HCT116 (cell line): ENCODE data around the gene NSMCE4A. TPM values are rescaled to one million over a fixed set of nuclear protein-coding genes. Genes with fewer than 3 reads are reported as not detected.
"Not testable (repeated sequence)": the region's sequence is repeated elsewhere in the genome, so short reads cannot be mapped to it uniquely, and the experiment has no call there.

Experiments
- ATAC-seq: fragments of 200-7000 bp; cut with Tn5 transposase; 2 replicates; pipeline ENCODE4 v1.9.1; 2020; ENCODE audit warnings: mild to moderate bottlenecking, moderate library complexity
- BruUV-seq: library from RNA; stranded (reverse); fragments of 400-500 nt; replicated peaks from 2 replicates; lab custom pipeline; 2021; lab: Mats Ljungman, UMichigan
- CTCF ChIA-PET: fragments of 300-600 bp; sonication (Branson Sonifier 250); formaldehyde crosslinking; loops from one replicate; lab custom pipeline; 2021; ENCODE audit warnings: antibody characterized with exemption; lab: Charles Lee
- POLR2A ChIA-PET: fragments of 300-600, 350-600 bp; sonication (Branson Sonifier 250); formaldehyde crosslinking; loops from one replicate; lab custom pipeline; 2021; ENCODE audit warnings: antibody characterized with exemption; lab: Charles Lee
- RAD21 ChIA-PET, 2 experiments: fragments of 300-600 bp; sonication (Branson Sonifier 250); formaldehyde crosslinking; loops; one replicate each; lab custom pipeline; 2023; ENCODE audit warnings: low total read pairs in 2 of 2; ENCODE audit not compliant: uncharacterized antibody in 2 of 2, unreplicated experiment in 2 of 2, low non-redundant PET in 1 of 2; lab: Charles Lee
- DNase-seq: peaks from one replicate; pipeline ENCODE4 v3.0.0-alpha.2; 2010; ENCODE audit warnings: low read depth, low spot score
- H2AFZ ChIP-seq: fragments of 200-600 bp; shearing (Covaris generic), sonication (generic); 2 replicates; pipeline ENCODE4 v1.6.1; 2017; ENCODE audit warnings: low read depth, mixed run types, mixed read lengths, antibody characterized with exemption, low read length; ENCODE audit not compliant: poor library complexity, severe bottlenecking
- H3K27ac ChIP-seq: 2 replicates; pipeline ENCODE4 v1.5.1; 2012; ENCODE audit warnings: low read depth, low read length
- H3K27me3 ChIP-seq: fragments of 200-600 bp; sonication (generic); 2 replicates; pipeline ENCODE4 v1.6.1; 2016; ENCODE audit warnings: mixed run types, low read length, mixed read lengths; ENCODE audit not compliant: insufficient read depth
- H3K36me3 ChIP-seq, 2 experiments: fragments of 200-500 bp in 1 of 2; fragments of 200-600 bp in 1 of 2; sonication (Bioruptor generic) in 1 of 2; sonication (generic) in 1 of 2; 2 replicates each; pipeline versions ENCODE4 v1.5.1 to v1.6.1; 2014 to 2016; ENCODE audit warnings: low read length in 2 of 2, inconsistent platforms in 1 of 2, mixed read lengths in 1 of 2, mixed run types in 1 of 2; ENCODE audit not compliant: insufficient read depth in 2 of 2, control insufficient read depth in 1 of 2
- H3K4me1 ChIP-seq, 2 experiments: fragments of 200-600 bp in 1 of 2; sonication (generic) in 1 of 2; 2 replicates each; pipeline versions ENCODE4 v1.5.1 to v1.6.1; 2012 to 2017; ENCODE audit warnings: low read length in 2 of 2, inconsistent platforms in 1 of 2, mild to moderate bottlenecking in 1 of 2, mixed read lengths in 1 of 2, mixed run types in 1 of 2, moderate library complexity in 1 of 2; ENCODE audit not compliant: insufficient read depth in 2 of 2, control insufficient read depth in 1 of 2
- H3K4me2 ChIP-seq: fragments of 200-600 bp; sonication (generic); 2 replicates; pipeline ENCODE4 v1.6.1; 2017; ENCODE audit warnings: mixed run types, low read length, mixed read lengths
- H3K4me3 ChIP-seq, 2 experiments: fragments of 200-600 bp in 1 of 2; sonication (generic) in 1 of 2; replicated peaks in 1 of 2; 2 replicates each; pipeline ENCODE4 v1.5.1; 2011 to 2016; ENCODE audit warnings: low read length in 2 of 2, control low read depth in 1 of 2, low read depth in 1 of 2, mild to moderate bottlenecking in 1 of 2, mixed read lengths in 1 of 2, mixed run types in 1 of 2
- H3K79me2 ChIP-seq: fragments of 200-600 bp; sonication (generic); 2 replicates; pipeline ENCODE4 v1.6.1; 2017; ENCODE audit warnings: mild to moderate bottlenecking, mixed run types, low read length, moderate library complexity, mixed read lengths; ENCODE audit not compliant: insufficient read depth
- H3K9ac ChIP-seq: fragments of 200-600 bp; sonication (generic); 2 replicates; pipeline ENCODE4 v1.6.1; 2016; ENCODE audit warnings: low read length, mixed read lengths
- H3K9me2 ChIP-seq: fragments of 200-600 bp; sonication (generic), shearing (Covaris generic); 2 replicates; pipeline ENCODE4 v1.6.1; 2017; ENCODE audit warnings: mixed run types, mild to moderate bottlenecking, moderate library complexity; ENCODE audit not compliant: insufficient read depth
- H3K9me3 ChIP-seq, 2 experiments: fragments of 200-500 bp in 1 of 2; fragments of 200-600 bp in 1 of 2; sonication (Bioruptor generic) in 1 of 2; sonication (generic) in 1 of 2; 2 replicates each; pipeline ENCODE4 v1.6.1; 2014 to 2017; ENCODE audit warnings: low read length in 2 of 2, mixed read lengths in 2 of 2, inconsistent platforms in 1 of 2, low read depth in 1 of 2, mild to moderate bottlenecking in 1 of 2, mixed run types in 1 of 2, moderate library complexity in 1 of 2; ENCODE audit not compliant: control insufficient read depth in 1 of 2, insufficient read depth in 1 of 2
- H4K20me1 ChIP-seq: fragments of 200-600 bp; sonication (generic), shearing (Covaris generic); 2 replicates; pipeline ENCODE4 v1.6.1; 2017; ENCODE audit warnings: mixed run types, mild to moderate bottlenecking, moderate library complexity; ENCODE audit not compliant: insufficient read depth
- ATF3 ChIP-seq: IDR thresholded peaks from 2 replicates; pipeline ENCODE4 v1.6.1; 2012
- CEBPB ChIP-seq: IDR thresholded peaks from 2 replicates; pipeline ENCODE4 v1.6.1; 2012; ENCODE audit warnings: low read depth
- EGR1 ChIP-seq: IDR thresholded peaks from 2 replicates; pipeline ENCODE4 v1.6.1; 2012; ENCODE audit warnings: low read depth
- ELF1 ChIP-seq: IDR thresholded peaks from 2 replicates; pipeline ENCODE4 v1.6.1; 2012; ENCODE audit warnings: low read depth, borderline replicate concordance
- EZH2 ChIP-seq: fragments of 200-600 bp; sonication (generic); IDR thresholded peaks from 2 replicates; pipeline ENCODE4 v1.6.1; 2017; ENCODE audit warnings: antibody characterized with exemption, mixed run types
- EZH2phosphoT487 ChIP-seq: fragments of 200-600 bp; IDR thresholded peaks from 2 replicates; pipeline ENCODE4 v1.6.1; 2018; ENCODE audit warnings: antibody characterized with exemption, borderline replicate concordance
- FOSL1 ChIP-seq: IDR thresholded peaks from 2 replicates; pipeline ENCODE4 v1.6.1; 2012; ENCODE audit warnings: low read depth
- JUND ChIP-seq: IDR thresholded peaks from 2 replicates; pipeline ENCODE4 v1.6.1; 2012
- POLR2A ChIP-seq: IDR thresholded peaks from 2 replicates; pipeline ENCODE4 v1.7.0; 2011; ENCODE audit warnings: borderline replicate concordance; ENCODE audit not compliant: insufficient read depth, insufficient read length; ENCODE audit errors: extremely low read depth
- POLR2AphosphoS5 ChIP-seq: IDR thresholded peaks from 2 replicates; pipeline ENCODE4 v1.6.1; 2011; ENCODE audit warnings: mild to moderate bottlenecking, low read depth, low read length, moderate library complexity
- RAD21 ChIP-seq: IDR thresholded peaks from 2 replicates; pipeline ENCODE4 v1.6.1; 2012; ENCODE audit warnings: low read depth, mild to moderate bottlenecking
- SIN3A ChIP-seq: IDR thresholded peaks from 2 replicates; pipeline ENCODE4 v1.6.1; 2012; ENCODE audit warnings: low read depth
- SRF ChIP-seq: IDR thresholded peaks from 2 replicates; pipeline ENCODE4 v1.6.1; 2012; ENCODE audit warnings: low read depth
- TCF7L2 ChIP-seq: IDR thresholded peaks from 2 replicates; pipeline ENCODE4 v1.7.0; 2011; ENCODE audit warnings: borderline replicate concordance, inconsistent platforms; ENCODE audit not compliant: insufficient read depth, insufficient read length; ENCODE audit errors: extremely low read depth
- YY1 ChIP-seq: IDR thresholded peaks from 2 replicates; pipeline ENCODE4 v1.6.1; 2011; ENCODE audit warnings: low read length, low read depth, moderate library complexity, mild to moderate bottlenecking; ENCODE audit not compliant: insufficient replicate concordance; ENCODE audit errors: extremely low read depth
- ZFX ChIP-seq: fragments of 450-650 bp; IDR thresholded peaks from 2 replicates; pipeline ENCODE4 v1.6.1; 2017
- intact Hi-C: fragments of 100-400 bp; cut with micrococcal nuclease; formaldehyde crosslinking; loops from 2 replicates; pipeline ENCODE4 v1.10.0; 2022
- total RNA-seq: library from RNA; stranded (reverse); gene quantifications from one replicate; pipeline ENCODE4 v1.2.1, GENCODE V29; 2021; ENCODE audit not compliant: unreplicated experiment
- TF ChIP-seq, protein P1 (sequence below), 3 experiments: fragments of 200-600 bp in 1 of 3; sonication (generic) in 1 of 3; IDR thresholded peaks in 2 of 3; conservative IDR thresholded peaks in 1 of 3; 2 replicates each; pipeline ENCODE4 v1.5.1; 2012 to 2017; ENCODE audit warnings: low read depth in 2 of 3, low read length in 2 of 3, antibody characterized with exemption in 1 of 3, borderline replicate concordance in 1 of 3, control low read depth in 1 of 3, mild to moderate bottlenecking in 1 of 3, mixed read lengths in 1 of 3, mixed run types in 1 of 3, moderate library complexity in 1 of 3; ENCODE audit not compliant: insufficient read depth in 1 of 3
- TF ChIP-seq, protein P2 (sequence below): IDR thresholded peaks from 2 replicates; pipeline ENCODE4 v1.6.1; 2012

Gene NSMCE4A
- total RNA-seq, 1 experiment from 2014 or later, result 70.6 TPM

DNA sequence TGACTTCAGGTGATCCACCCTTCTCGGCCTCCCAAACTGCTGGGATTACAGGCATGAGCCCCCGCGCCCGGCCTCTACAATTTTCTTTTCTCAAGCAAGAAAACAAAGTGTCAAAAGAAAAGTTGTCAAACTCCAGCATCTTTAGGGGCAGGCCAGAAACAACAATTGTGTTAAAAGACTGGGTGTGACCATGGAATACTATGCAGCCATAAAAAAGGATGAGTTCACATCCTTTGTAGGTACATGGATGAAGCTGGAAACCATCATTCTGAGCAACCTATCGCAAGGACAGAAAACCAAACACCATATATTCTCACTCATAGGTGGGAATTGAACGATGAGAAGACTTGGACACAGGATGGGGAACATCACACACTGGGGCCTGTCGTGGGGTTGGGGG is 48.2 kb upstream of the NSMCE4A start:
- BruUV-seq, result not testable (repeated sequence)

GRCh38 chr10:122022276-122022675 is 47.3 kb upstream of the NSMCE4A start:
- DNase-seq, result no peak
- RAD21 ChIA-PET, result no interaction called here
- ATAC-seq, result no peak
- Histone ChIP-seq H3K9me3 (no peaks in the 10 kb centered on the region), H2AFZ (no peak overlapping the region), H3K4me1 (no peaks in the 10 kb centered on the region), H4K20me1 (no peaks in the 10 kb centered on the region), H3K9me2 (no peaks in the 10 kb centered on the region), H3K27ac (no peak overlapping the region), H3K27me3 (no peaks in the 10 kb centered on the region), H3K4me3 (no peak overlapping the region), H3K79me2 (no peaks in the 10 kb centered on the region), H3K36me3 (no peaks in the 10 kb centered on the region), H3K9ac (no peak overlapping the region), H3K4me2 (no peak overlapping the region)
- POLR2A ChIA-PET, result no interaction called here
- CTCF ChIA-PET, result no interaction called here
- intact Hi-C loops, result no loop called here
- BruUV-seq, result no TSS peak
- TF ChIP-seq POLR2A, result no peak
- no peak for TF ChIP-seq SRF
- no peak for TF ChIP-seq TCF7L2
- no peak for TF ChIP-seq CEBPB
- TF ChIP-seq EZH2, result no peak
- TF ChIP-seq JUND, result no peak
- TF ChIP-seq POLR2AphosphoS5, result no peak
- no peak for TF ChIP-seq YY1
- no peak for TF ChIP-seq FOSL1
- no peak for TF ChIP-seq EGR1
- TF ChIP-seq ZFX, result no peak
- no peak for TF ChIP-seq SIN3A
- TF ChIP-seq ATF3, result no peak
- TF ChIP-seq, protein P1, sequence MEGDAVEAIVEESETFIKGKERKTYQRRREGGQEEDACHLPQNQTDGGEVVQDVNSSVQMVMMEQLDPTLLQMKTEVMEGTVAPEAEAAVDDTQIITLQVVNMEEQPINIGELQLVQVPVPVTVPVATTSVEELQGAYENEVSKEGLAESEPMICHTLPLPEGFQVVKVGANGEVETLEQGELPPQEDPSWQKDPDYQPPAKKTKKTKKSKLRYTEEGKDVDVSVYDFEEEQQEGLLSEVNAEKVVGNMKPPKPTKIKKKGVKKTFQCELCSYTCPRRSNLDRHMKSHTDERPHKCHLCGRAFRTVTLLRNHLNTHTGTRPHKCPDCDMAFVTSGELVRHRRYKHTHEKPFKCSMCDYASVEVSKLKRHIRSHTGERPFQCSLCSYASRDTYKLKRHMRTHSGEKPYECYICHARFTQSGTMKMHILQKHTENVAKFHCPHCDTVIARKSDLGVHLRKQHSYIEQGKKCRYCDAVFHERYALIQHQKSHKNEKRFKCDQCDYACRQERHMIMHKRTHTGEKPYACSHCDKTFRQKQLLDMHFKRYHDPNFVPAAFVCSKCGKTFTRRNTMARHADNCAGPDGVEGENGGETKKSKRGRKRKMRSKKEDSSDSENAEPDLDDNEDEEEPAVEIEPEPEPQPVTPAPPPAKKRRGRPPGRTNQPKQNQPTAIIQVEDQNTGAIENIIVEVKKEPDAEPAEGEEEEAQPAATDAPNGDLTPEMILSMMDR (IDR thresholded peaks at IDR 0.05 in 2 of 3, conservative IDR thresholded peaks at IDR 0.05 in 1 of 3; ENCODE audit: borderline replicate concordance in 1 of 3, insufficient read depth in 1 of 3, low read depth in 2 of 3, low read length in 2 of 3), result no peak
- TF ChIP-seq, protein P2, sequence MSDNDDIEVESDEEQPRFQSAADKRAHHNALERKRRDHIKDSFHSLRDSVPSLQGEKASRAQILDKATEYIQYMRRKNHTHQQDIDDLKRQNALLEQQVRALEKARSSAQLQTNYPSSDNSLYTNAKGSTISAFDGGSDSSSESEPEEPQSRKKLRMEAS, result no peak
- no peak for TF ChIP-seq RAD21
- TF ChIP-seq ELF1, result no peak
- TF ChIP-seq EZH2phosphoT487, result no peak

More for the DNA sequence above, 48.2 kb upstream of the NSMCE4A start:
- H3K9me2 ChIP-seq, H3K27ac ChIP-seq, H4K20me1 ChIP-seq, H3K4me1 ChIP-seq, H3K4me2 ChIP-seq, CTCF ChIA-PET, POLR2A ChIA-PET, H3K36me3 ChIP-seq, H3K79me2 ChIP-seq, H3K9me3 ChIP-seq, H3K9ac ChIP-seq, H2AFZ ChIP-seq, H3K27me3 ChIP-seq, H3K4me3 ChIP-seq, RAD21 ChIA-PET, intact Hi-C loops, DNase-seq, ATAC-seq: not testable (repeated sequence)
